ENCODE data around the gene SPTBN1.
"Not testable (repeated sequence)": the region's sequence is repeated elsewhere in the genome, so short reads cannot be mapped to it uniquely, and the experiment has no call there.

GRCh38 chr2:54698926-54699325 lies 242.8 kb downstream of the SPTBN1 start:
- TF ChIP-seq CTCF, POLR2A (IDR thresholded peaks at IDR 0.05): not testable (repeated sequence)
